GM21737 (cell line): ENCODE results near the gene RGS7BP.

Experiments used
- ATAC-seq: cut with Tn5 transposase; IDR thresholded peaks from one replicate; pipeline ENCODE4 v1.9.1; 2021; ENCODE audit warnings: mild to moderate bottlenecking, moderate library complexity; ENCODE audit not compliant: unreplicated experiment

RGS7BP gene

GRCh38 chr5:64629841-64630240 lies 124.0 kb downstream of the RGS7BP start:
- no peak for ATAC-seq

DNA sequence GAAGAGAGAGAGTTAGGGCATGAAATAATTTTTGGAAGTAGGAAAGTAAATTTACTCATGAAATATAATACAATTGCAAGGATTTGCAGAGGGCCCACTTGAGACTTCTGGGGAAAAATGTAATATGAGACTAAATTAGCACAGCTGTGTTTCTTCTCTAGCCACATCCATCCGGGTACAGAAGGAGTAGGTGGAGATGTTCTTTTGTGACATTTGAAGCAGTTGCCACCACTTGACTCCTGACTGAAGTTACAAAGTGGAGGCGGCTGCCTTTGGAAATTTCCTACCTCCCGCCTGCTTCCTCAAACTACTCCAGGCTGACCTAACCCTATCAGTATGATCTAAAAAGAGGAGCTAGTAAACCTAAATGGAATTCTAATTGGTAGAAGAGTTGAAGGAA lies 126.4 kb downstream of the RGS7BP start:
- ATAC-seq, result no peak

GRCh38 chr5:64634997-64635686 lies 129.3 kb downstream of the RGS7BP start:
- no peak for ATAC-seq

GRCh38 chr5:64637144-64637543 lies 131.3 kb downstream of the RGS7BP start:
- ATAC-seq, result no peak

- no peak for ATAC-seq
Observed at GRCh38 chr5:64637837-64638443, 132.1 kb downstream of the RGS7BP start.

DNA sequence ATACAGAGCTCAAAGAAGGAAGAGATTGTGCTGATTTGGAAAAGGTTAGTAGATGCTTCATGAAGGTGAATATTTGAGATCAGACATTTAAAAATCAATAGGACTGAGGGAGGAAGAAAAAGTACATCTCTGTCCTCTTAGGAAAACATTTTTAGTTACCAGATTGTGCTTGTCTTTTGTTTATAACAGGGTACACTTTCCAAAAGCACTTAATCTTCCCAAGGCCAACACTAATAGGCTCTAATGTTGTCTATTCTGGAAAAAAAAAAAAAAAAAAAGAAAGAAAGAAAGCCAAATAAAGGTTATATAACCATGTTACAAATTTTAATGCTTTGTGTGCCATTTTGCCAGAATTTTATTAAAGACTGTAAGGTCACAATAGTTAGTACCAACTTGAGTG lies 139.0 kb downstream of the RGS7BP start:
- no peak for ATAC-seq

- no peak for ATAC-seq
Observed at GRCh38 chr5:64646169-64646568, 140.4 kb downstream of the RGS7BP start.

DNA sequence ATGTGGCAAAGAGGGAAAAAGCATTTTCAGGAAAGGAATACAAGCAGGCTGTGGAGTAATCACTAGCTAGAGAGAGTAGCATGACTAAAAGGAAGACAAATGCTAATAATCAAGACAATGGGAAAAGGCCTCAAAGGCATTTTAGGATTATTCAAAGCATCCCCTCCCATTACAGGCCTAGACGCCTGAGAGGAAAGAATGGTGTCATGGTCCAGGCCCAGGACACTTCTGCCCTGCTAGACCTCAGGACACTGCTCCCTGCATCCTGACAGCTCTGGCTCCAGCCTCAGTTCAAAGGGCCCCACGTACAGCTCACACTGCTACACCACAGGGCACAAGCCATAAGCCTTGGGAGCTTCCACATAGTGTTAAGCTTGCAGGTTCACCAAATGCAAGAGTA lies 143.7 kb downstream of the RGS7BP start:
- no peak for ATAC-seq

- no peak for ATAC-seq
Observed at GRCh38 chr5:64653766-64654560, 148.1 kb downstream of the RGS7BP start.

DNA sequence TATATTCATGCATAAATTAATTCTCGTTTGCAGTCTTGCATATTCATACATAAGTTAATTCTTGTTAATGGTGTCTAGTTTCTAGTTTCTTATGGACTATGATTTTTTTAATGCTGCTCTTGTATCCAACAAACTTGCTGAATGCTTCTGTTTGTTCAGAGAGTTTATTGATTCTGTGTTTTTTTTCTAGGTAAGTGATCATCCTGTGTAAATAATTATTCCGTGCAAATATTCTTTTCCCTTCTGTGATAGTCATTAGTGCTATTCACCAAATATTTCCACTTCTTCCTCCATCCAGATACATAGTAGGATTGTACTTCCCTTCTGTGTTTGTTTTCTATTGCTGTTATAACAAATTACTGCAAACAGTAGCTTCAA lies 148.7 kb downstream of the RGS7BP start:
- ATAC-seq, result no peak

- no peak for ATAC-seq
Observed at GRCh38 chr5:64655596-64655995, 149.8 kb downstream of the RGS7BP start.

DNA sequence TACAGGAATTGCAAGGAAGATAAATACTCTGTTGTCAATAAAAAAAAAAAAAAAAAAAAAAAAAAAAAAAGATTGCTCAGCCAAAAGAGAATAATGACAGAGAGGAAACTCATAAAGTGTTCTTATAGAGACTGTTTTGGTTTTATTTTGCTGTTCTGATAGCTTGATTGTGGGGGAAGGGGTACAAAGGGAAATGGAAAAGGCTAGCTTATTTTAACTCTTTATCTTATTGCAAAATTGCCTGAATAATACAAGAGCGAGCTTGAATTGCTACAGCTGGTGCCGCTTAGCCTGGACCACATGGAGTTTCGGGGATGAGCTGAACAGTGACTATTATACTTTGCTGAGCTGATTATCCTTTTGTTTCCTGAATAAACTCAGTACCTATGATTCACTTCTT lies 153.5 kb downstream of the RGS7BP start:
- ATAC-seq, result no peak
